ENCODE measurements around the gene DIRAS1. TPM values are rescaled to one million over a fixed set of nuclear protein-coding genes. Genes with fewer than 3 reads are reported as not detected.

DIRAS1 gene
- total RNA-seq, 1 experiment from 2014 or later, result 33.7 TPM

GRCh38 chr19:2762783-2763496, 41.8 kb upstream of the DIRAS1 start:
- H3K79me2 ChIP-seq (ENCODE audit: insufficient read depth, low read length), result peaks cover 13% of the 10 kb centered on the region; the same call in 1 of the 2 replicates
- H3K4me3 ChIP-seq (replicated peaks in 1 of 2; ENCODE audit: low read depth in 1 of 2, low read length in 2 of 2), result no peak overlapping the region
- H3K9me2 ChIP-seq (ENCODE audit: insufficient read depth), result no peaks in the 10 kb centered on the region
- no peak overlapping the region for H3K9ac ChIP-seq (ENCODE audit: low read length)
- DNase-seq (ENCODE audit: low read depth, low spot score) (no peak), ATAC-seq (no peak)
- ChIA-PET RAD21 (ENCODE audit: low non-redundant PET in 1 of 2, low total read pairs in 2 of 2, uncharacterized antibody in 2 of 2, unreplicated experiment in 2 of 2) (interaction anchor here in 1 of 2 experiments (0.9 kb wide), 1 partner anchor 139 kb away, joined by 3 read pairs; no protein-coding TSS in a partner anchor), CTCF (no interaction called here), POLR2A (no interaction called here)
- no peak overlapping the region for H2AFZ ChIP-seq (ENCODE audit: low read depth, low read length, poor library complexity, severe bottlenecking)
- H3K9me3 ChIP-seq (ENCODE audit: control insufficient read depth in 1 of 2, insufficient read depth in 1 of 2, low read depth in 1 of 2, low read length in 2 of 2), result no peaks in the 10 kb centered on the region
- H3K27ac ChIP-seq (ENCODE audit: low read depth, low read length), result no peak overlapping the region
- no peaks in the 10 kb centered on the region for H3K27me3 ChIP-seq (ENCODE audit: insufficient read depth, low read length)
- BruUV-seq (replicated peaks), result no TSS peak
- intact Hi-C loops (cut with micrococcal nuclease), result no loop called here
- H3K4me1 ChIP-seq (ENCODE audit: control insufficient read depth in 1 of 2, insufficient read depth in 2 of 2, low read length in 2 of 2), result no peaks in the 10 kb centered on the region
- no peaks in the 10 kb centered on the region for H4K20me1 ChIP-seq (ENCODE audit: insufficient read depth)
- H3K4me2 ChIP-seq (ENCODE audit: low read length), result no peak overlapping the region
- no peak for TF ChIP-seq POLR2A (IDR thresholded peaks at IDR 0.05; ENCODE audit: borderline replicate concordance, extremely low read depth, insufficient read depth, insufficient read length)
- TF ChIP-seq SP1 (IDR thresholded peaks at IDR 0.05; ENCODE audit: low read depth), result no peak
- TF ChIP-seq POLR2AphosphoS5 (IDR thresholded peaks at IDR 0.05; ENCODE audit: low read depth, low read length), result no peak
- no peak for TF ChIP-seq REST (IDR thresholded peaks at IDR 0.05; ENCODE audit: low read depth)
- TF ChIP-seq JUND (IDR thresholded peaks at IDR 0.05), result no peak
- peaks cover 28 to 46% of the 10 kb centered on the region in 2 experiments; a peak in 3 of 4 replicates for H3K36me3 ChIP-seq (ENCODE audit: control insufficient read depth in 1 of 2, insufficient read depth in 2 of 2, low read length in 2 of 2)
